ENCODE measurements around the gene MGAM2. TPM values are rescaled to one million over a fixed set of nuclear protein-coding genes. Genes with fewer than 3 reads are reported as not detected.

Gene MGAM2
- total and polyA plus RNA-seq, 2 of the 8 experiments (the other 6 are each of a cell fraction or from before 2014, with no cell fraction given): 0.02 TPM; not detected in 1

- ChIA-PET CTCF (ENCODE audit: partially characterized antibody) (interaction anchor here (1.5 kb wide), 1 partner anchor 9 kb away, joined by 5 read pairs; the partner anchor contains the start of gene MGAM2), POLR2A (ENCODE audit: partially characterized antibody) (no interaction called here)
- Histone ChIP-seq H2BK120ac (replicated peaks; ENCODE audit: low read depth, low read length) (no peak overlapping the region), H2BK5ac (ENCODE audit: low read depth, low read length) (no peak overlapping the region), H3K27me3 (replicated peaks in 1 of 4; ENCODE audit: control insufficient read depth in 3 of 4, extremely low read depth in 1 of 4, insufficient read depth in 3 of 4, low read length in 3 of 4) (no peaks in the 10 kb centered on the region), H2AFZ (ENCODE audit: low read length) (no peak overlapping the region), H4K8ac (ENCODE audit: extremely low read depth, insufficient read depth, low read length) (no peak overlapping the region), H3K18ac (ENCODE audit: extremely low read depth, low read length) (no peak overlapping the region), H3K4ac (replicated peaks; ENCODE audit: insufficient read length, low read depth, low read length) (no peak overlapping the region), H3K56ac (replicated peaks; ENCODE audit: insufficient read length, low read depth, low read length) (no peak overlapping the region), H2BK15ac (ENCODE audit: low read length) (no peak overlapping the region), H2AK5ac (ENCODE audit: low read depth, low read length) (no peak overlapping the region), H3K36me3 (ENCODE audit: control insufficient read depth in 2 of 4, insufficient read depth in 4 of 4, low read length in 3 of 4) (no peaks in the 10 kb centered on the region), H3K79me1 (ENCODE audit: low read depth, low read length) (no peaks in the 10 kb centered on the region), H4K20me1 (replicated peaks in 1 of 2; ENCODE audit: control insufficient read depth in 1 of 2, insufficient read depth in 2 of 2, low read length in 2 of 2) (no peaks in the 10 kb centered on the region), H3K4me3 (ENCODE audit: extremely low read depth in 1 of 4, insufficient read depth in 2 of 4, low read depth in 3 of 4, low read length in 4 of 4) (no peak overlapping the region), H2BK12ac (ENCODE audit: low read depth, low read length) (no peak overlapping the region), H2BK20ac (ENCODE audit: low read length) (no peak overlapping the region), H3K14ac (ENCODE audit: insufficient read length) (no peak overlapping the region), H3K27ac (ENCODE audit: low read depth, low read length) (no peak overlapping the region), H3K23me2 (ENCODE audit: low read depth, low read length) (no peaks in the 10 kb centered on the region), H3K9ac (replicated peaks in 1 of 4; ENCODE audit: extremely low read depth in 1 of 4, low read depth in 3 of 4, low read length in 3 of 4) (no peak overlapping the region), H3K23ac (ENCODE audit: insufficient read length) (no peak overlapping the region), H3K79me2 (ENCODE audit: control insufficient read depth in 1 of 2, insufficient read depth in 2 of 2, low read length in 2 of 2) (no peaks in the 10 kb centered on the region), H4K5ac (ENCODE audit: insufficient read length, low read depth, low read length) (no peak overlapping the region), H3K4me2 (ENCODE audit: insufficient read depth in 1 of 2, low read depth in 2 of 2, low read length in 2 of 2) (no peak overlapping the region), H3K4me1 (replicated peaks in 1 of 4; ENCODE audit: control insufficient read depth in 3 of 4, insufficient read depth in 4 of 4, low read length in 3 of 4) (no peaks in the 10 kb centered on the region), H3K9me3 (ENCODE audit: insufficient read depth in 2 of 2, low read depth in 1 of 2, low read length in 1 of 2) (no peaks in the 10 kb centered on the region), H4K91ac (replicated peaks; ENCODE audit: insufficient read length, low read length) (no peak overlapping the region)
- WGBS, 2 experiments (ENCODE audit: extremely low coverage in 1 of 2, insufficient coverage in 1 of 2, insufficient read length in 1 of 2, insufficient replicate concordance in 2 of 2, low coverage in 1 of 2, low lambda C conversion rate in 2 of 2, missing lambda C conversion rate in 1 of 2): 79% methylated on average over 4 of the region's 4 CpGs; no CpG with 5 or more reads in 1 of the 2 experiments
- FAIRE-seq (no peak), DNase-seq (ENCODE audit: low read depth in 1 of 2, low spot score in 2 of 2) (no peak)
- TF ChIP-seq GABPA (IDR thresholded peaks at IDR 0.05; ENCODE audit: borderline replicate concordance, insufficient read depth, low read length): no peak
- no peak for TF ChIP-seq JUN (IDR thresholded peaks at IDR 0.05; ENCODE audit: low read depth, low read length)
- TF ChIP-seq POLR2A (IDR thresholded peaks at IDR 0.05; ENCODE audit: control extremely low read depth in 1 of 2, low read depth in 2 of 2, low read length in 2 of 2): no peak
- no peak for TF ChIP-seq KDM1A (IDR thresholded peaks at IDR 0.05; ENCODE audit: borderline replicate concordance, low read length)
- TF ChIP-seq YY1 (IDR thresholded peaks at IDR 0.05; ENCODE audit: low read depth, low read length): no peak
- no peak for TF ChIP-seq RXRA (IDR thresholded peaks at IDR 0.05; ENCODE audit: insufficient read depth, low read depth, low read length)
Observed at GRCh38 chr7:142120524-142120923, 9.0 kb downstream of the MGAM2 start.

Measured in H1 (cell line).